Large intestine (tissue), 3 donors: Measurements from ENCODE around the gene PROCR. TPM values are rescaled to one million over a fixed set of nuclear protein-coding genes. Genes with fewer than 3 reads are reported as not detected.
"Not testable (repeated sequence)": the region's sequence is repeated elsewhere in the genome, so short reads cannot be mapped to it uniquely, and the experiment has no call there.

ENCODE experiments used
- DNase-seq, 2 donors: peaks; one replicate each; pipeline versions ENCODE4 v3.0.0 to v3.0.0-alpha.2; 2013
- H3K27ac ChIP-seq: one replicate; pipeline ENCODE4 v1.5.1; 2013; ENCODE audit warnings: low read length
- H3K27me3 ChIP-seq: 2 replicates; pipeline ENCODE4 v1.6.1; 2013; ENCODE audit warnings: low read length; ENCODE audit not compliant: control insufficient read depth, insufficient read depth
- H3K36me3 ChIP-seq: 2 replicates; pipeline ENCODE4 v1.6.1; 2013; ENCODE audit warnings: low read length; ENCODE audit not compliant: control insufficient read depth, insufficient read depth
- H3K4me1 ChIP-seq: one replicate; pipeline ENCODE4 v1.6.1; 2013; ENCODE audit warnings: low read length; ENCODE audit not compliant: control insufficient read depth, insufficient read depth
- H3K4me3 ChIP-seq: one replicate; pipeline ENCODE4 v1.5.1; 2013; ENCODE audit warnings: low read length
- H3K9me3 ChIP-seq: one replicate; pipeline ENCODE4 v1.6.1; 2013; ENCODE audit warnings: mild to moderate bottlenecking, low read depth, low read length, moderate library complexity; ENCODE audit not compliant: control insufficient read depth
- WGBS: methylation state at CpG from one replicate; pipeline ENCODE4 v1.1.5; 2013; ENCODE audit warnings: low lambda C conversion rate; ENCODE audit not compliant: insufficient coverage; 5-methylcytosine and 5-hydroxymethylcytosine counted together
- polyA plus RNA-seq: library from polyadenylated mRNA; unstranded; fragments of 120-200 nt; gene quantifications from one replicate; pipeline ENCODE4 v1.2.1, GENCODE V29; 2013

The PROCR gene
- polyA plus RNA-seq, 1 donor, result 31.5 TPM

GRCh38 chr20:35176132-35176531 is 4.3 kb downstream of the PROCR start:
- no CpG with 5 or more reads among the region's 14 CpGs for WGBS
- Histone ChIP-seq H3K4me3 (no peak overlapping the region), H3K27ac (no peak overlapping the region), H3K36me3 (peaks cover 5% of the 10 kb centered on the region), H3K4me1 (peaks cover 12% of the 10 kb centered on the region), H3K27me3 (no peaks in the 10 kb centered on the region), H3K9me3 (peaks cover 4% of the 10 kb centered on the region)
- no peak for DNase-seq

GRCh38 chr20:35179292-35180212 is 7.7 kb downstream of the PROCR start:
- Histone ChIP-seq H3K4me1 (peaks cover 2% of the 10 kb centered on the region), H3K4me3 (no peak overlapping the region), H3K36me3 (peaks cover 5% of the 10 kb centered on the region), H3K9me3 (peaks cover 2% of the 10 kb centered on the region), H3K27ac (no peak overlapping the region), H3K27me3 (no peaks in the 10 kb centered on the region)
- no peak for DNase-seq
- WGBS, result 100% methylated on average over 1 of the region's 11 CpGs

- no peak for DNase-seq
- H3K9me3 ChIP-seq, result no peaks in the 10 kb centered on the region
- H3K4me3 ChIP-seq, result no peak overlapping the region
- H3K4me1 ChIP-seq, result no peaks in the 10 kb centered on the region
- H3K27me3 ChIP-seq, result no peaks in the 10 kb centered on the region
- peaks cover 5% of the 10 kb centered on the region for H3K36me3 ChIP-seq
- no peak overlapping the region for H3K27ac ChIP-seq
- no CpG with 5 or more reads among the region's 5 CpGs for WGBS
These were observed 8.4 kb downstream of the PROCR start for GRCh38 chr20:35180266-35180665.

DNA sequence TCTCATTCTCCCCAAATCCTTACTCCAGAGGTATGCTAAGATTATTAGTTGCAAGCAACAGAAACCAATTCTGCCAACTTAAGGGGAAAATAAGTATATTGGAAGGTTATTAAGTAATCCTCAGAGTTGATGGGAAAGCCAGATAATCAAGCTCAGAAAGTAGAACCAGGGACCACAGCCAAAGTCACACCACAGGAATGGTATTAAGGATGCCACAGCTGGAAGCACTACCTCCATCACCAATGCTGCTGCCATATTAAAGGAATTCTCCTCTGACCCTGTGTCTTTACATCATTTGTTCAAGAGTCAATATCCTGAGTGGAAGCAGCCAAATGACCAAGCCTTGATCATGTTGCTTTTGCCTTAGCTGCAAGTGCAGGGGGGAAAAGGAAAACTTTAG is 9.9 kb downstream of the PROCR start:
- DNase-seq, result no peak
- Histone ChIP-seq H3K27me3 (no peaks in the 10 kb centered on the region), H3K9me3 (no peaks in the 10 kb centered on the region), H3K4me3 (no peak overlapping the region), H3K27ac (no peak overlapping the region), H3K4me1 (no peaks in the 10 kb centered on the region), H3K36me3 (peaks cover 1% of the 10 kb centered on the region)

GRCh38 chr20:35186691-35187289 is 14.9 kb downstream of the PROCR start:
- H3K9me3 ChIP-seq, H3K27me3 ChIP-seq, H3K36me3 ChIP-seq, DNase-seq, H3K4me3 ChIP-seq, H3K27ac ChIP-seq, H3K4me1 ChIP-seq: not testable (repeated sequence)
- WGBS, result 75% methylated on average over 1 of the region's 10 CpGs

DNA sequence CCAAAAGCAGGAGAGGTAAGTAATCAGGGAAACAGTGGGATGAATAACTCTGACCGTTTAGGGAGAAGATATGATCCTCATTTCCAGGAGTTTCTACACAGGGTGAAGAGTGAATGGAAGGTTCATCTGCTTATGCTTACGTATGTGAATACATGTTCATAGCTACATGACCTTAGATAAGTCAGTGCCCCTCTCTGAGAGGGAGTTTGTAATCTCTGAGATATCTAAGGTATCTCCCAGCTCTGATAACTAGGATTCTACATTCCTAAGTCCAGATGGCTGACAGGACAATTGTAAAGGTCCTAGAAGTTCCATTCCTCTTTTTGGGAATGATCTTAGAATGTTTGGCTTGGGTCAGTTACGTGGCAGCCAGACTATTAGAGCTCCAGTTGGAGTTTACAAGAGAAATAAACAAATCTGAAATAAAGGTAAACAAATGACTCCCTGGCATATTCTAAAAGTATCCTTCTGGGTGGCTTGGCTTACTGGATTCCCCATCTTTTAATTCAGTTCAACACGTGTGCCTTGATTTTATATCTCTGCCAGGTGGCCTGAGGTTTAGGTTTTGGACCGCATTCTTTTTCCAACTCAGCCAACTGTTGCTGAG is 15.8 kb downstream of the PROCR start:
- no CpG with 5 or more reads among the region's 5 CpGs for WGBS
- H3K27ac ChIP-seq, result no peak overlapping the region

DNA sequence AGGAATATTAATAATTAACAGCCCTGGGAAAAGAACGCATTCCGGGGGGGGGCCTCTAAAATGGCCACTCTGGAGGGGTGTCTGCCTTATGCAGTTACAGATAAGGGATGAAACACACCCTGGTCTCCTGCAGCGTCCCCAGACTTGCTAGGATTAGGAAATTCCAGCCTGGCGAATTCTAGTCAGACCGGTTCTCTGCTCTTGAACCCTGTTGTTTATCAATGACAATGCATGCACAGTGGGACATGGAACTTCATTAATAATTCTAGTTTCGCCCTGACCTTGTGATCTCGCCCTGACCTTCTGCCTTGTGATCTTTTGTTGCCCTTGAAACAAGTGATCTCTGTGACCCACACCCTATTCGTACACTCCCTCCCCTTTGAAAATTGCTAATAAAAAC is 17.4 kb downstream of the PROCR start:
- DNase-seq, H3K9me3 ChIP-seq, H3K27ac ChIP-seq, H3K4me1 ChIP-seq, H3K27me3 ChIP-seq, H3K36me3 ChIP-seq, H3K4me3 ChIP-seq: not testable (repeated sequence)
- no CpG with 5 or more reads among the region's 8 CpGs for WGBS

More for the DNA sequence above, 15.8 kb downstream of the PROCR start:
- Histone ChIP-seq H3K9me3 (no peaks in the 10 kb centered on the region), H3K4me1 (no peaks in the 10 kb centered on the region), H3K27me3 (no peaks in the 10 kb centered on the region), H3K4me3 (no peak overlapping the region), H3K36me3 (no peaks in the 10 kb centered on the region)
- no peak for DNase-seq

GRCh38 chr20:35190556-35190955 is 18.7 kb downstream of the PROCR start:
- no peaks in the 10 kb centered on the region for H3K4me1 ChIP-seq
- no peaks in the 10 kb centered on the region for H3K36me3 ChIP-seq
- H3K27ac ChIP-seq, result no peak overlapping the region
- DNase-seq, result no peak
- no peak overlapping the region for H3K4me3 ChIP-seq
- no peaks in the 10 kb centered on the region for H3K27me3 ChIP-seq
- H3K9me3 ChIP-seq, result no peaks in the 10 kb centered on the region
- no CpG with 5 or more reads among the region's 6 CpGs for WGBS

DNA sequence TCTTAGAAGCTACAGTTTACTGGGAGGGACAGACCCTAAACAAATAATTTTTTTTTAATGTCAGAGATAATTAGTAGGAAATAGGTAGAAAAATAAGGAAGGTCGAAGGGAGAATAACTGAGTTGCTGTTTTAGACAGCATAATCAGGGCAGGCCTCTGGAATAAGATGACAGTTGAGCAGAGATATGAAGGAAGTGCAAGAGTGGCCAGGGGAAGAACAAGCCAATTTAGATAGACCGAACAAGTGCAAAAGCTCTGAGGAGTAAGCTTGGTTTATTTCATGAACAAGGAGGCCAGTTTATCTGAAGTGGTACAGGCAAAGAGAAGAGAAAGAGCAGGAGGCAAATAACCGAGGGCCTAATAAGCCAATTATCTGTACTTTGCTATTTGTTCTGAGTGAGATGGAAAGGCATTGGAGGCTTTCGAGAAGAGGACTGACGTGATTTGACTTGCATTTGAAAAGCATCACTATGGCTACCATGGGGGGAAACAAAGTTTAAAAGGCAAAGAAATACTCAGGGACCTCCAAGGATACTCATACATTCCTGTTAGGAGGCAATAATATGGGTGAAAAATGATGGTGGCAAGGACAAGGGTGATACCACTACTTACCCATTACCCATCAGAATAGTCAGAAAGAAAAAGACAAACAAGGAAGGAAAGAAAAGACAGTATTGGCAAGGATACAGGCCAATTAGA is 19.7 kb downstream of the PROCR start:
- Histone ChIP-seq H3K27ac (no peak overlapping the region), H3K4me1 (no peaks in the 10 kb centered on the region), H3K36me3 (no peaks in the 10 kb centered on the region), H3K9me3 (peaks cover 9% of the 10 kb centered on the region), H3K27me3 (no peaks in the 10 kb centered on the region), H3K4me3 (no peak overlapping the region)
- DNase-seq, result no peak
- WGBS, result 73% methylated on average over 4 of the region's 5 CpGs

- peak in 1 of 2 donors; percentile 54 for DNase-seq
- Histone ChIP-seq H3K9me3 (peaks cover 9% of the 10 kb centered on the region), H3K4me1 (no peaks in the 10 kb centered on the region), H3K36me3 (no peaks in the 10 kb centered on the region), H3K27ac (no peak overlapping the region), H3K27me3 (no peaks in the 10 kb centered on the region), H3K4me3 (no peak overlapping the region)
- 0% methylated on average over 1 of the region's 9 CpGs for WGBS
These were observed 20.4 kb downstream of the PROCR start for GRCh38 chr20:35192118-35192872.
